H1 (cell line): ENCODE measurements around the gene NF1. TPM values are rescaled to one million over a fixed set of nuclear protein-coding genes. Genes with fewer than 3 reads are reported as not detected.

Experiments
- CTCF ChIA-PET: fragments of 300-600 bp; sonication (Branson Sonifier 250); formaldehyde crosslinking; loops from one replicate; lab custom pipeline; 2021; ENCODE audit not compliant: partially characterized antibody; lab: Charles Lee
- POLR2A ChIA-PET: fragments of 300-600 bp; sonication (Branson Sonifier 250); formaldehyde crosslinking; loops from one replicate; lab custom pipeline; 2021; ENCODE audit warnings: inconsistent platforms; ENCODE audit not compliant: partially characterized antibody; lab: Charles Lee
- DNase-seq, 2 experiments: peaks; one replicate each; pipeline versions ENCODE4 v3.0.0 to v3.0.0-alpha.2; 2010 to 2022; ENCODE audit warnings: low spot score in 2 of 2, low read depth in 1 of 2, mixed read lengths in 1 of 2
- FAIRE-seq: peaks from 2 replicates; lab custom pipeline; 2011; peaks lifted over from hg19 to GRCh38; lab: Jason Lieb, UNC
- H2AFZ ChIP-seq: 2 replicates; pipeline ENCODE4 v1.8.1; 2012; ENCODE audit warnings: low read length, inconsistent platforms
- H2AK5ac ChIP-seq: 2 replicates; pipeline ENCODE4 v1.6.1; 2013; ENCODE audit warnings: low read depth, low read length
- H2BK120ac ChIP-seq: replicated peaks from 2 replicates; pipeline ENCODE3; 2013; ENCODE audit warnings: low read depth, low read length, inconsistent platforms
- H2BK12ac ChIP-seq: 2 replicates; pipeline ENCODE4 v1.6.1; 2013; ENCODE audit warnings: low read depth, low read length
- H2BK15ac ChIP-seq: 2 replicates; pipeline ENCODE4 v1.6.1; 2013; ENCODE audit warnings: low read length
- H2BK20ac ChIP-seq: 2 replicates; pipeline ENCODE4 v1.6.1; 2013; ENCODE audit warnings: low read length
- H2BK5ac ChIP-seq: 2 replicates; pipeline ENCODE4 v1.6.1; 2013; ENCODE audit warnings: low read depth, low read length
- H3K14ac ChIP-seq: 2 replicates; pipeline ENCODE4 v1.6.1; 2013; ENCODE audit warnings: inconsistent platforms; ENCODE audit not compliant: insufficient read length
- H3K18ac ChIP-seq: 2 replicates; pipeline ENCODE4 v1.6.1; 2013; ENCODE audit warnings: low read length; ENCODE audit errors: extremely low read depth
- H3K23ac ChIP-seq: 2 replicates; pipeline ENCODE4 v1.6.1; 2013; ENCODE audit warnings: inconsistent platforms; ENCODE audit not compliant: insufficient read length
- H3K23me2 ChIP-seq: 2 replicates; pipeline ENCODE4 v1.6.1; 2013; ENCODE audit warnings: low read depth, low read length
- H3K27ac ChIP-seq: 2 replicates; pipeline ENCODE4 v1.6.1; 2011; ENCODE audit warnings: low read depth, low read length, inconsistent platforms
- H3K27me3 ChIP-seq, 4 experiments: replicated peaks in 1 of 4; 1 replicate in 1 of 4; 2 replicates in 3 of 4; pipeline versions ENCODE4 v1.6.1 to v1.8.1; 2011 to 2013; ENCODE audit warnings: low read length in 3 of 4, mild to moderate bottlenecking in 3 of 4, inconsistent platforms in 2 of 4, mixed read lengths in 2 of 4, moderate library complexity in 1 of 4; ENCODE audit not compliant: control insufficient read depth in 3 of 4, insufficient read depth in 3 of 4; ENCODE audit errors: extremely low read depth in 1 of 4
- H3K36me3 ChIP-seq, 4 experiments: 2 replicates each; pipeline versions ENCODE4 v1.6.1 to v1.8.1; 2011 to 2013; ENCODE audit warnings: mild to moderate bottlenecking in 4 of 4, low read length in 3 of 4, moderate library complexity in 2 of 4, control low read depth in 1 of 4, inconsistent platforms in 1 of 4; ENCODE audit not compliant: insufficient read depth in 4 of 4, control insufficient read depth in 2 of 4
- H3K4ac ChIP-seq: replicated peaks from 2 replicates; pipeline ENCODE3; 2013; ENCODE audit warnings: low read length, low read depth, mixed read lengths, inconsistent platforms; ENCODE audit not compliant: insufficient read length
- H3K4me1 ChIP-seq, 4 experiments: replicated peaks in 1 of 4; 1 replicate in 1 of 4; 2 replicates in 3 of 4; pipeline versions ENCODE4 v1.6.1 to v1.8.1; 2011 to 2013; ENCODE audit warnings: low read length in 3 of 4, inconsistent platforms in 2 of 4, mixed read lengths in 1 of 4; ENCODE audit not compliant: insufficient read depth in 4 of 4, control insufficient read depth in 3 of 4
- H3K4me2 ChIP-seq, 2 experiments: 2 replicates each; pipeline versions ENCODE4 v1.6.1 to v1.8.1; 2011 to 2013; ENCODE audit warnings: low read depth in 2 of 2, low read length in 2 of 2, control low read depth in 1 of 2, inconsistent platforms in 1 of 2, mild to moderate bottlenecking in 1 of 2; ENCODE audit not compliant: insufficient read depth in 1 of 2
- H3K4me3 ChIP-seq, 4 experiments: fragments of 200-600, 300-600 bp in 1 of 4; sonication (generic), shearing (Covaris generic), sonication (Bioruptor Twin) in 1 of 4; 2 replicates each; pipeline versions ENCODE4 v1.5.1 to v1.8.1; 2011 to 2016; ENCODE audit warnings: low read length in 4 of 4, low read depth in 3 of 4, control low read depth in 2 of 4, inconsistent platforms in 2 of 4, mild to moderate bottlenecking in 2 of 4, mixed read lengths in 1 of 4, moderate library complexity in 1 of 4; ENCODE audit not compliant: insufficient read depth in 2 of 4; ENCODE audit errors: extremely low read depth in 1 of 4
- H3K56ac ChIP-seq: replicated peaks from 2 replicates; pipeline ENCODE3; 2013; ENCODE audit warnings: low read depth, mild to moderate bottlenecking, mixed read lengths, low read length, inconsistent platforms; ENCODE audit not compliant: insufficient read length
- H3K79me1 ChIP-seq: 2 replicates; pipeline ENCODE4 v1.6.1; 2013; ENCODE audit warnings: low read depth, low read length, control low read depth
- H3K79me2 ChIP-seq, 2 experiments: 2 replicates each; pipeline versions ENCODE4 v1.6.1 to v1.8.1; 2012 to 2013; ENCODE audit warnings: low read length in 2 of 2, mild to moderate bottlenecking in 2 of 2, inconsistent platforms in 1 of 2; ENCODE audit not compliant: insufficient read depth in 2 of 2, control insufficient read depth in 1 of 2
- H3K9ac ChIP-seq, 4 experiments: replicated peaks in 1 of 4; 1 replicate in 1 of 4; 2 replicates in 3 of 4; pipeline versions ENCODE4 v1.6.1 to v1.8.1; 2011 to 2013; ENCODE audit warnings: low read depth in 3 of 4, low read length in 3 of 4, control low read depth in 2 of 4, mild to moderate bottlenecking in 2 of 4, moderate library complexity in 2 of 4, inconsistent platforms in 1 of 4; ENCODE audit errors: extremely low read depth in 1 of 4
- H3K9me3 ChIP-seq, 2 experiments: 2 replicates each; pipeline versions ENCODE4 v1.6.1 to v1.8.1; 2012 to 2013; ENCODE audit warnings: mild to moderate bottlenecking in 2 of 2, moderate library complexity in 2 of 2, control low read depth in 1 of 2, inconsistent platforms in 1 of 2, low read depth in 1 of 2, low read length in 1 of 2, mixed read lengths in 1 of 2; ENCODE audit not compliant: insufficient read depth in 2 of 2
- H4K20me1 ChIP-seq, 2 experiments: replicated peaks in 1 of 2; 2 replicates each; pipeline versions ENCODE3 to v1.8.1; 2011 to 2013; ENCODE audit warnings: inconsistent platforms in 2 of 2, low read length in 2 of 2, mild to moderate bottlenecking in 1 of 2; ENCODE audit not compliant: insufficient read depth in 2 of 2, control insufficient read depth in 1 of 2
- H4K5ac ChIP-seq: 2 replicates; pipeline ENCODE4 v1.6.1; 2013; ENCODE audit warnings: low read length, low read depth, mixed read lengths, inconsistent platforms; ENCODE audit not compliant: insufficient read length
- H4K8ac ChIP-seq: 2 replicates; pipeline ENCODE4 v1.8.0; 2013; ENCODE audit warnings: mild to moderate bottlenecking, moderate library complexity, low read length, inconsistent platforms; ENCODE audit not compliant: insufficient read depth; ENCODE audit errors: extremely low read depth
- H4K91ac ChIP-seq: replicated peaks from 2 replicates; pipeline ENCODE3; 2013; ENCODE audit warnings: low read length, mixed read lengths, inconsistent platforms; ENCODE audit not compliant: insufficient read length
- BCL11A ChIP-seq, 2 experiments: IDR thresholded peaks; one replicate each; pipeline ENCODE4 v1.6.1; 2011; ENCODE audit warnings: low read depth in 2 of 2, low read length in 2 of 2, mild to moderate bottlenecking in 2 of 2
- CEBPB ChIP-seq: IDR thresholded peaks from 2 replicates; pipeline ENCODE4 v1.6.1; 2012; ENCODE audit warnings: low read depth, low read length
- PHF8 ChIP-seq: fragments of 200-600 bp; sonication (generic); conservative IDR thresholded peaks from 2 replicates; pipeline ENCODE4 v1.7.1; 2012; ENCODE audit warnings: low read depth, mild to moderate bottlenecking, inconsistent platforms, low read length, moderate library complexity
- WGBS, 2 experiments: shearing (Covaris generic) in 1 of 2; methylation state at CpG; one replicate each; pipeline versions ENCODE4 v1.1.6 to v1.1.7; 2013 to 2015; ENCODE audit warnings: low lambda C conversion rate in 2 of 2, mixed read lengths in 2 of 2, inconsistent platforms in 1 of 2, low coverage in 1 of 2, missing lambda C conversion rate in 1 of 2; ENCODE audit not compliant: insufficient replicate concordance in 2 of 2, insufficient coverage in 1 of 2, insufficient read length in 1 of 2; ENCODE audit errors: extremely low coverage in 1 of 2, missing lambda C conversion rate in 1 of 2; 5-methylcytosine and 5-hydroxymethylcytosine counted together
- polyA plus RNA-seq, 7 experiments: library from polyadenylated mRNA; depleted of rRNA in 3 of 7; stranded (reverse) in 5 of 7; unstranded in 2 of 7; fragments of >200 nt in 5 of 7; fragments of 200-250 nt in 2 of 7; gene quantifications; 1 replicate in 5 of 7; 2 replicates in 1 of 7; 4 replicates in 1 of 7; pipeline versions ENCODE4 v1.2.1 to v1.2.3, GENCODE V29; 2011 to 2013; ENCODE audit warnings: missing spikeins in 2 of 7, mixed read lengths in 2 of 7
- total RNA-seq: library from RNA; stranded (reverse); fragmentation: NEBNext Ultra II Directional; extraction: Animal tissue kit (Norgen Biotek cat#: 25700); gene quantifications from 2 replicates; pipeline ENCODE4 v1.2.1, GENCODE V29; 2021
- TF ChIP-seq, protein P1 (sequence below): IDR thresholded peaks from 2 replicates; pipeline ENCODE4 v1.6.1; 2011; ENCODE audit warnings: low read depth, mild to moderate bottlenecking, low read length; ENCODE audit not compliant: insufficient read depth

NF1 gene
- total and polyA plus RNA-seq, 2 of the 8 experiments (the other 6 are each of a cell fraction or from before 2014, with no cell fraction given), result 19.3 to 29.6 TPM

DNA sequence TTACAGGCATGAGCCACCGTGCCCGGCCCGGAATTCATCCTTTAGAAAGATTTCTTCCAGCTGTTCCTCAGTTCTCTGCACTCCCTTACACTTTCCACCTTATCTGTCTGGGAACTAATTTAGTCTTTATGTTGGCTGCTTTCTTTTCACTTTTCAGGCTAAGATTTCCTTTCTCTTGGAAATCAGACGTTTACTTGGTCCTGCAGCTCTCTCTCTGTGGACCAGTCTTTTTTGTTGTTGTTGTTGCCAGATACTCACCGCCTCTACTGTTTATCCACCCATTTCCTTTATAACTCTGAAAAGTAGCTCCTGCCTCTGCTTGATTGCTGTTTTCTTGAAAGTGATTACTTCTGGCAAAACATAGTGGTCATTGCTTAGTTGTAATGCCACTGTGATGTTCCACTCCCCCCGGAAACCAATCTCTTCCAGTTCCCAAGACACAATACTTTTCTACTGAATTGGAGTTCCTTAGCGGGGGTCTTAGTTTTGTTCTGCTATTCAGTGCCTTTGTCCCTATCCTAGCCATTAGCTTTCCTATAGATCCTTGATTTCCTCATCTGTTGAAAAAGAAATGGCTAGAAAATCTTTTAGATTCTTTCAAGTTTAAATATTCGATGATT is 6.2 kb downstream of the NF1 start:
- no peak overlapping the region for H2AK5ac ChIP-seq
- FAIRE-seq, result no peak
- H3K27me3 ChIP-seq, result no peaks in the 10 kb centered on the region
- H3K27ac ChIP-seq, result no peak overlapping the region
- H2BK15ac ChIP-seq, result no peak overlapping the region
- H3K4me1 ChIP-seq, result peaks cover 2 to 9% (median 5%) of the 10 kb centered on the region in 4 experiments; a peak in 6 of 7 replicates
- no peak overlapping the region for H3K4ac ChIP-seq
- H3K18ac ChIP-seq, result no peak overlapping the region
- H3K14ac ChIP-seq, result no peak overlapping the region
- DNase-seq, result no peak
- no peak overlapping the region for H3K56ac ChIP-seq
- H3K79me1 ChIP-seq, result no peaks in the 10 kb centered on the region; the same call in 1 of the 2 replicates
- H4K91ac ChIP-seq, result no peak overlapping the region
- no peak overlapping the region; the same call in 1 of the 2 replicates for H2BK12ac ChIP-seq
- H3K9ac ChIP-seq, result no peak overlapping the region
- CTCF ChIA-PET, result interaction anchor here (0.6 to 2.0 kb wide), 7 partner anchors 9 to 244 kb away, joined by 3 to 7 read pairs (median 4); no protein-coding TSS in a partner anchor
- no peak overlapping the region for H2AFZ ChIP-seq
- no peak overlapping the region for H4K5ac ChIP-seq
- H3K23ac ChIP-seq, result no peak overlapping the region
- H2BK120ac ChIP-seq, result no peak overlapping the region
- H4K20me1 ChIP-seq, result peaks cover 0 to 5% of the 10 kb centered on the region in 2 experiments
- H3K9me3 ChIP-seq, result no peaks in the 10 kb centered on the region
- no peak overlapping the region for H3K4me3 ChIP-seq
- peak overlapping the region; percentile 44; the same call in 1 of the 2 replicates for H2BK5ac ChIP-seq
- POLR2A ChIA-PET, result interaction anchor here (0.7 kb wide), 1 partner anchor 44 kb away, joined by 3 read pairs; no protein-coding TSS in a partner anchor
- H3K4me2 ChIP-seq, result peak overlapping the region; percentile 8 to 29; a peak in 1 of 4 replicates
- H3K36me3 ChIP-seq, result no peaks in the 10 kb centered on the region
- H3K23me2 ChIP-seq, result no peaks in the 10 kb centered on the region; the same call in 1 of the 2 replicates
- no peak overlapping the region for H4K8ac ChIP-seq
- H2BK20ac ChIP-seq, result no peak overlapping the region
- peaks cover 3 to 87% of the 10 kb centered on the region in 2 experiments; a peak in 2 of 4 replicates for H3K79me2 ChIP-seq
- WGBS, 2 experiments, result 74% methylated on average over 8 of the region's 8 CpGs; no CpG with 5 or more reads in 1 of the 2 experiments
- no peak for TF ChIP-seq CEBPB
- TF ChIP-seq, protein P1, sequence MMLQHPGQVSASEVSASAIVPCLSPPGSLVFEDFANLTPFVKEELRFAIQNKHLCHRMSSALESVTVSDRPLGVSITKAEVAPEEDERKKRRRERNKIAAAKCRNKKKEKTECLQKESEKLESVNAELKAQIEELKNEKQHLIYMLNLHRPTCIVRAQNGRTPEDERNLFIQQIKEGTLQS, result no peak
- TF ChIP-seq PHF8, result no peak
- no peak for TF ChIP-seq BCL11A (IDR thresholded peaks at IDR 0.05; ENCODE audit: low read depth in 2 of 2, low read length in 2 of 2)
